HEK293 (cell line): ENCODE results near the gene SPECC1L.
A peak's percentile ranks its signal among the peaks of the same experiment; 100 is the strongest.
"Not testable (repeated sequence)": the region's sequence is repeated elsewhere in the genome, so short reads cannot be mapped to it uniquely, and the experiment has no call there.

Experiments used
- CTCF ChIA-PET: fragments of 350-600 bp; formaldehyde crosslinking; extraction: SDS; loops from one replicate; lab custom pipeline; 2021; ENCODE audit warnings: antibody characterized with exemption; lab: Yijun Ruan, JAX
- POLR2A ChIA-PET: fragments of 300-600 bp; formaldehyde crosslinking; extraction: SDS; loops from one replicate; lab custom pipeline; 2020; ENCODE audit warnings: antibody characterized with exemption, inconsistent platforms; lab: Yijun Ruan, JAX
- H3K27ac ChIP-seq: fragments of 200-500 bp; sonication (Bioruptor generic); 2 replicates; pipeline ENCODE4 v1.5.1; 2014; ENCODE audit warnings: low read depth, low read length, control low read depth, inconsistent platforms; ENCODE audit errors: extremely low read depth
- H3K36me3 ChIP-seq, 2 experiments: fragments of 200-500 bp in 1 of 2; sonication (Bioruptor generic) in 1 of 2; 1 replicate in 1 of 2; 2 replicates in 1 of 2; pipeline ENCODE4 v1.5.1; 2014 to 2017; ENCODE audit warnings: inconsistent platforms in 2 of 2, low read length in 2 of 2; ENCODE audit not compliant: control insufficient read depth in 2 of 2, insufficient read depth in 1 of 2
- H3K4me1 ChIP-seq: fragments of 200-500 bp; sonication (Bioruptor generic); 2 replicates; pipeline ENCODE4 v1.5.1; 2014; ENCODE audit warnings: mild to moderate bottlenecking, low read length, inconsistent platforms; ENCODE audit not compliant: control insufficient read depth, insufficient read depth
- H3K4me3 ChIP-seq: 2 replicates; pipeline ENCODE4 v1.5.1; 2011; ENCODE audit warnings: low read depth, mild to moderate bottlenecking, control low read depth, low read length, moderate library complexity
- H3K9me3 ChIP-seq: fragments of 200-500 bp; sonication (Bioruptor generic); 2 replicates; pipeline ENCODE4 v1.5.1; 2014; ENCODE audit warnings: low read depth, low read length, inconsistent platforms; ENCODE audit not compliant: control insufficient read depth, insufficient read depth
- GLIS1 ChIP-seq: fragments of 450-650 bp; formaldehyde crosslinking; IDR thresholded peaks from 2 replicates; pipeline ENCODE4 v1.5.1; 2016; ENCODE audit warnings: missing biosample characterization, missing genetic modification characterization
- MYNN ChIP-seq: fragments of 450-650 bp; formaldehyde crosslinking; IDR thresholded peaks from 2 replicates; pipeline ENCODE4 v1.5.1; 2016; ENCODE audit warnings: missing biosample characterization, missing genetic modification characterization, borderline replicate concordance
- PBX3 ChIP-seq: sonication (generic); formaldehyde crosslinking; IDR thresholded peaks from 2 replicates; pipeline ENCODE4 v1.8.1; 2022; ENCODE audit warnings: mild to moderate bottlenecking, moderate library complexity, missing genetic modification reagents
- ZBTB10 ChIP-seq: fragments of 450-650 bp; formaldehyde crosslinking; IDR thresholded peaks from 2 replicates; pipeline ENCODE4 v1.5.1; 2016; ENCODE audit warnings: missing biosample characterization, missing genetic modification characterization
- ZBTB48 ChIP-seq: fragments of 450-650 bp; formaldehyde crosslinking; IDR thresholded peaks from 2 replicates; pipeline ENCODE4 v1.5.1; 2016; ENCODE audit warnings: missing biosample characterization, missing genetic modification characterization
- ZNF335 ChIP-seq: fragments of 450-650 bp; formaldehyde crosslinking; conservative IDR thresholded peaks from 2 replicates; pipeline ENCODE4 v1.5.1; 2016; ENCODE audit warnings: missing biosample characterization, missing genetic modification characterization
- ZNF600 ChIP-seq: fragments of 450-650 bp; formaldehyde crosslinking; IDR thresholded peaks from 2 replicates; pipeline ENCODE4 v1.5.1; 2016; ENCODE audit warnings: missing biosample characterization, missing genetic modification characterization
- ZNF629 ChIP-seq: fragments of 450-650 bp; formaldehyde crosslinking; IDR thresholded peaks from 2 replicates; pipeline ENCODE4 v1.5.1; 2017; ENCODE audit warnings: missing biosample characterization, missing genetic modification characterization

The SPECC1L gene

GRCh38 chr22:24271386-24271854 is 789 bp downstream of the SPECC1L start (continued):
- TF ChIP-seq ZBTB10 (tag by site-specific recombination) (peak; percentile 30; the same call in 1 of the 2 replicates), PBX3 (CRISPR knock-in tag) (0 out of 2 replicates have a peak, but pooled peaks have one; percentile 47), ZBTB48 (tag by site-specific recombination) (peak; percentile 9; the same call in 1 of the 2 replicates), ZNF629 (peak; percentile 5; the same call in 1 of the 2 replicates), ZNF335 (tag by site-specific recombination) (peak; percentile 79)

DNA sequence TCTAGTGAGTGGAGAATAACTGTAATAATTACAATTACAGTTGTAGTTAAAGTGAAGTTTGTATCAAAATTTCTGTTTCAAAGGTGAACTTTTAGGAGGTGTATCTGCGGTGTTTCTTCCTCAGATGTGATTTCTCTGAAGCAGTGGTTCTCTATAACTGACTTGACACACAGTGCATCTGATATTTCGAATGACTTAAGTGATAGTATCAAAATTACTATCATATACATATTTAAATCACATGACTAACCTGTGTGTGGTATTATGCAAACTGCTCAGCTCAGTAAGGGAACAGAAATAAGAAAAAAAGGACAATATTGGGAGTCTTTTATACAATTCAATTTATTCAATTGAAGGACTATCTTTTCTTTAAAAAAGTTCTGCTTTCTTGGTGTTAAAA is 2.4 kb downstream of the SPECC1L start:
- Histone ChIP-seq H3K4me1 (peaks cover 16% of the 10 kb centered on the region), H3K36me3 (peaks cover 0 to 13% of the 10 kb centered on the region in 2 experiments; a peak in 2 of 3 replicates)
- H3K27ac ChIP-seq, H3K4me3 ChIP-seq, H3K9me3 ChIP-seq: not testable (repeated sequence)
- ChIA-PET CTCF (interaction anchor here (0.6 to 1.6 kb wide), 4 partner anchors 12 to 1064 kb away, joined by 3 to 11 read pairs (median 3); no protein-coding TSS in a partner anchor), POLR2A (interaction anchor here (1.0 kb wide), 1 partner anchor 155 kb away, joined by 4 read pairs; no protein-coding TSS in a partner anchor)

- POLR2A ChIA-PET, H3K9me3 ChIP-seq, H3K4me3 ChIP-seq, H3K27ac ChIP-seq: not testable (repeated sequence)
- peaks cover 0 to 13% of the 10 kb centered on the region in 2 experiments; a peak in 2 of 3 replicates for H3K36me3 ChIP-seq
- TF ChIP-seq GLIS1 (tag by site-specific recombination) (peak; percentile 81), MYNN (peak; percentile 75), ZNF600 (tag by site-specific recombination) (peak; percentile 46; the same call in 1 of the 2 replicates)
- peaks cover 16% of the 10 kb centered on the region for H3K4me1 ChIP-seq
- CTCF ChIA-PET = interaction anchor here (1.4 kb wide), 1 partner anchor 29 kb away, joined by 3 read pairs; no protein-coding TSS in a partner anchor
Measured at GRCh38 chr22:24273906-24274305, 3.3 kb downstream of the SPECC1L start.

GRCh38 chr22:24274696-24275405 is 4.2 kb downstream of the SPECC1L start:
- POLR2A ChIA-PET, H3K4me3 ChIP-seq: not testable (repeated sequence)
- CTCF ChIA-PET = interaction anchor here (0.7 to 1.4 kb wide), 2 partner anchors 28 to 336 kb away, joined by 3 read pairs; no protein-coding TSS in a partner anchor

GRCh38 chr22:24280363-24280762 is 9.7 kb downstream of the SPECC1L start:
- CTCF ChIA-PET, H3K27ac ChIP-seq, H3K9me3 ChIP-seq, H3K4me3 ChIP-seq, POLR2A ChIA-PET, H3K4me1 ChIP-seq: not testable (repeated sequence)
- peaks cover 4 to 14% of the 10 kb centered on the region in 2 experiments; a peak in 2 of 3 replicates for H3K36me3 ChIP-seq

More at GRCh38 chr22:24274696-24275405, 4.2 kb downstream of the SPECC1L start:
- not testable (repeated sequence) for H3K9me3 ChIP-seq
- Histone ChIP-seq H3K27ac (0 out of 2 replicates have a peak overlapping the region, but pooled peaks have one; percentile 31), H3K4me1 (peaks cover 16% of the 10 kb centered on the region), H3K36me3 (peaks cover 0 to 13% of the 10 kb centered on the region in 2 experiments; a peak in 2 of 3 replicates)
- peak; percentile 96 for TF ChIP-seq GLIS1 (tag by site-specific recombination)
